Panc1 (cell line): ENCODE results near the gene AADAT.

Source experiments
- POLR2AphosphoS5 ChIP-seq: IDR thresholded peaks from 2 replicates; pipeline ENCODE4 v1.6.1; 2012; ENCODE audit warnings: mild to moderate bottlenecking, low read depth, low read length, moderate library complexity
- SIN3A ChIP-seq: IDR thresholded peaks from 2 replicates; pipeline ENCODE4 v1.6.1; 2012; ENCODE audit warnings: low read depth, mild to moderate bottlenecking, low read length, moderate library complexity, borderline replicate concordance; ENCODE audit not compliant: insufficient read depth
- TF ChIP-seq, protein P1 (sequence below): fragments of 450-650 bp; IDR thresholded peaks from 2 replicates; pipeline ENCODE4 v1.5.1; 2017; ENCODE audit warnings: mild to moderate bottlenecking
- TF ChIP-seq, protein P2 (sequence below), 2 experiments: IDR thresholded peaks; 2 replicates each; pipeline ENCODE4 v1.6.1; 2011 to 2012; ENCODE audit warnings: low read depth in 2 of 2, control low read depth in 1 of 2, low read length in 1 of 2, mild to moderate bottlenecking in 1 of 2, moderate library complexity in 1 of 2; ENCODE audit not compliant: insufficient read depth in 1 of 2

DNA sequence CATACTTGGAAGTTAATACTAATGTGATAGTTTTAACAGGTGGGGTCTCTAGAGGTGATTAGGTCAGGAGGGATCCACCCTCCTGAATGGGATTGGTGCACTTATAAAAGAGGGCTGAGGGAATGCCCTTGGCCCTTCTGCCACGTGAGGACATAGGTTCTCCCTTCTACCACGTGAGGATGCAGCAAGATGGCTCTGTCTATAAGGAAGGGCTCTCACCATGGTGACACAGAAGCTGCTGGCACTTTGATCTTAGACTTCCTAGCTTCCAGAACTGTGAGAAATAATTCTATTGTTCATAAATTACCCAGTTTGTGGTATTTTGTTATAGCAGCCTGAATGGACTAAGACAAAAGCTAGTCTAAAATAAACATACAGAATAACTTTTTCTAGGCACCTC lies 1.0 kb downstream of the AADAT start:
- TF ChIP-seq, protein P1, sequence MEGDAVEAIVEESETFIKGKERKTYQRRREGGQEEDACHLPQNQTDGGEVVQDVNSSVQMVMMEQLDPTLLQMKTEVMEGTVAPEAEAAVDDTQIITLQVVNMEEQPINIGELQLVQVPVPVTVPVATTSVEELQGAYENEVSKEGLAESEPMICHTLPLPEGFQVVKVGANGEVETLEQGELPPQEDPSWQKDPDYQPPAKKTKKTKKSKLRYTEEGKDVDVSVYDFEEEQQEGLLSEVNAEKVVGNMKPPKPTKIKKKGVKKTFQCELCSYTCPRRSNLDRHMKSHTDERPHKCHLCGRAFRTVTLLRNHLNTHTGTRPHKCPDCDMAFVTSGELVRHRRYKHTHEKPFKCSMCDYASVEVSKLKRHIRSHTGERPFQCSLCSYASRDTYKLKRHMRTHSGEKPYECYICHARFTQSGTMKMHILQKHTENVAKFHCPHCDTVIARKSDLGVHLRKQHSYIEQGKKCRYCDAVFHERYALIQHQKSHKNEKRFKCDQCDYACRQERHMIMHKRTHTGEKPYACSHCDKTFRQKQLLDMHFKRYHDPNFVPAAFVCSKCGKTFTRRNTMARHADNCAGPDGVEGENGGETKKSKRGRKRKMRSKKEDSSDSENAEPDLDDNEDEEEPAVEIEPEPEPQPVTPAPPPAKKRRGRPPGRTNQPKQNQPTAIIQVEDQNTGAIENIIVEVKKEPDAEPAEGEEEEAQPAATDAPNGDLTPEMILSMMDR: no peak
- TF ChIP-seq POLR2AphosphoS5 (no peak), SIN3A (no peak)
- TF ChIP-seq, protein P2, sequence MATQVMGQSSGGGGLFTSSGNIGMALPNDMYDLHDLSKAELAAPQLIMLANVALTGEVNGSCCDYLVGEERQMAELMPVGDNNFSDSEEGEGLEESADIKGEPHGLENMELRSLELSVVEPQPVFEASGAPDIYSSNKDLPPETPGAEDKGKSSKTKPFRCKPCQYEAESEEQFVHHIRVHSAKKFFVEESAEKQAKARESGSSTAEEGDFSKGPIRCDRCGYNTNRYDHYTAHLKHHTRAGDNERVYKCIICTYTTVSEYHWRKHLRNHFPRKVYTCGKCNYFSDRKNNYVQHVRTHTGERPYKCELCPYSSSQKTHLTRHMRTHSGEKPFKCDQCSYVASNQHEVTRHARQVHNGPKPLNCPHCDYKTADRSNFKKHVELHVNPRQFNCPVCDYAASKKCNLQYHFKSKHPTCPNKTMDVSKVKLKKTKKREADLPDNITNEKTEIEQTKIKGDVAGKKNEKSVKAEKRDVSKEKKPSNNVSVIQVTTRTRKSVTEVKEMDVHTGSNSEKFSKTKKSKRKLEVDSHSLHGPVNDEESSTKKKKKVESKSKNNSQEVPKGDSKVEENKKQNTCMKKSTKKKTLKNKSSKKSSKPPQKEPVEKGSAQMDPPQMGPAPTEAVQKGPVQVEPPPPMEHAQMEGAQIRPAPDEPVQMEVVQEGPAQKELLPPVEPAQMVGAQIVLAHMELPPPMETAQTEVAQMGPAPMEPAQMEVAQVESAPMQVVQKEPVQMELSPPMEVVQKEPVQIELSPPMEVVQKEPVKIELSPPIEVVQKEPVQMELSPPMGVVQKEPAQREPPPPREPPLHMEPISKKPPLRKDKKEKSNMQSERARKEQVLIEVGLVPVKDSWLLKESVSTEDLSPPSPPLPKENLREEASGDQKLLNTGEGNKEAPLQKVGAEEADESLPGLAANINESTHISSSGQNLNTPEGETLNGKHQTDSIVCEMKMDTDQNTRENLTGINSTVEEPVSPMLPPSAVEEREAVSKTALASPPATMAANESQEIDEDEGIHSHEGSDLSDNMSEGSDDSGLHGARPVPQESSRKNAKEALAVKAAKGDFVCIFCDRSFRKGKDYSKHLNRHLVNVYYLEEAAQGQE (IDR thresholded peaks at IDR 0.05; ENCODE audit: insufficient read depth in 1 of 2, low read depth in 2 of 2, low read length in 1 of 2): no peak
